ENCODE measurements around the gene IGFBP2. TPM values are rescaled to one million over a fixed set of nuclear protein-coding genes. Genes with fewer than 3 reads are reported as not detected.

IGFBP2 gene
- total and polyA plus RNA-seq, 4 donors: 88.8 to 1,119 (median 352) TPM

DNA sequence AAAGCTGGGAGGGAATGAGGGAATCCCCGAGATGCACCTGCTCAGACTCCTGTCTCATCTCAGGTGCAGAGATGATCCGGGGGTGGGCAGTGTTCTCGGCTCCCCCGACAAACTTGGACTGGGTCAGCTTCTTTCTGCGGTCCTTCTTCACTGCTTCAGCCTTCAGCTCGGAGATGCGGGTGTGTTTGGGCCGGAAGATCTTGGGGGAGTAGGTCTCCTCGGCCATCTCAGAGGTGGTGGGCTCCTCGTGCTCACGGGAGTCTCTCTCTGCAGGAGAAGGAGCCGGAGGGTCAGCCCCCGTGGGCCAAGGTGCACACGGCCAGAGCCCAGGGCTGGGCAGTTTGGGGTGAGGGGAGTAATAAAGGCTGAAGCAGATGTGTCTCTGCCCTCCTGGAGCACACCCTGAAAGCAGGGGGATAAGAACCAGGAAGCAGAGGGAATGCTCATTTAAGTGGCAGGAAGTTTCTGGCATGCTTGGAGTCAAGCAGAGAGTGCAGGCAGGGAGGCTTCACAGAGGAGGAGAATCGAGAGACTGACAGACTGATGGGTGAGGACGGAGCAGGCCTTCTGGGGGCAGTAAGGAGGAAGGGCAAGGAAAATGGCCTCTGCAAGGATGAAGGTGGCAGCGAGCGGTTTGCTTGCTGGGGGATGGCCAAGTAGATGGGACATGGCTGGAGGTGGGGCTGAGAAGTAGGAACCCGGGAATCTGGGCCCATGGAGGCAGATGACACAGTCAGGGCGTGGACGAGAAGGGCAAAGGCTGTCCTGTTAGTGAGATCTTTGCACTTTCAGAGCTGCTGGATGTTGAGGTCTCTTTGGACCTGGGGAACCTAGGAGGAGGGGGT lies 45.8 kb downstream of the IGFBP2 start:
- Histone ChIP-seq H3K9me3 (ENCODE audit: control insufficient read depth in 4 of 4, low read length in 3 of 4) (no peaks in the 10 kb centered on the region), H3K9ac (ENCODE audit: low read depth in 1 of 2, low read length in 2 of 2) (no peak overlapping the region), H3K36me3 (ENCODE audit: control insufficient read depth in 4 of 4, insufficient read depth in 3 of 4, low read depth in 1 of 4, low read length in 3 of 4) (no peaks in the 10 kb centered on the region), H3K27me3 (ENCODE audit: control insufficient read depth in 4 of 4, insufficient read depth in 4 of 4, low read length in 3 of 4) (no peaks in the 10 kb centered on the region), H3K4me1 (ENCODE audit: control insufficient read depth in 4 of 4, insufficient read depth in 4 of 4, low read length in 3 of 4) (peaks cover 0 to under 1% (median 0%) of the 10 kb centered on the region in 4 donors), H3K27ac (ENCODE audit: low read depth in 1 of 2, low read length in 2 of 2) (no peak overlapping the region), H3K4me3 (ENCODE audit: low read depth in 1 of 3, low read length in 3 of 3) (no peak overlapping the region)
- DNase-seq (ENCODE audit: low spot score): no peak
- WGBS: 86% methylated on average over 21 of the region's 21 CpGs
- no peak for TF ChIP-seq SP1 (IDR thresholded peaks at IDR 0.05)
- TF ChIP-seq, protein P1, sequence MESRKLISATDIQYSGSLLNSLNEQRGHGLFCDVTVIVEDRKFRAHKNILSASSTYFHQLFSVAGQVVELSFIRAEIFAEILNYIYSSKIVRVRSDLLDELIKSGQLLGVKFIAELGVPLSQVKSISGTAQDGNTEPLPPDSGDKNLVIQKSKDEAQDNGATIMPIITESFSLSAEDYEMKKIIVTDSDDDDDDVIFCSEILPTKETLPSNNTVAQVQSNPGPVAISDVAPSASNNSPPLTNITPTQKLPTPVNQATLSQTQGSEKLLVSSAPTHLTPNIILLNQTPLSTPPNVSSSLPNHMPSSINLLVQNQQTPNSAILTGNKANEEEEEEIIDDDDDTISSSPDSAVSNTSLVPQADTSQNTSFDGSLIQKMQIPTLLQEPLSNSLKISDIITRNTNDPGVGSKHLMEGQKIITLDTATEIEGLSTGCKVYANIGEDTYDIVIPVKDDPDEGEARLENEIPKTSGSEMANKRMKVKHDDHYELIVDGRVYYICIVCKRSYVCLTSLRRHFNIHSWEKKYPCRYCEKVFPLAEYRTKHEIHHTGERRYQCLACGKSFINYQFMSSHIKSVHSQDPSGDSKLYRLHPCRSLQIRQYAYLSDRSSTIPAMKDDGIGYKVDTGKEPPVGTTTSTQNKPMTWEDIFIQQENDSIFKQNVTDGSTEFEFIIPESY (IDR thresholded peaks at IDR 0.05): no peak
- TF ChIP-seq YY1 (IDR thresholded peaks at IDR 0.05): no peak
- TF ChIP-seq, protein P2, sequence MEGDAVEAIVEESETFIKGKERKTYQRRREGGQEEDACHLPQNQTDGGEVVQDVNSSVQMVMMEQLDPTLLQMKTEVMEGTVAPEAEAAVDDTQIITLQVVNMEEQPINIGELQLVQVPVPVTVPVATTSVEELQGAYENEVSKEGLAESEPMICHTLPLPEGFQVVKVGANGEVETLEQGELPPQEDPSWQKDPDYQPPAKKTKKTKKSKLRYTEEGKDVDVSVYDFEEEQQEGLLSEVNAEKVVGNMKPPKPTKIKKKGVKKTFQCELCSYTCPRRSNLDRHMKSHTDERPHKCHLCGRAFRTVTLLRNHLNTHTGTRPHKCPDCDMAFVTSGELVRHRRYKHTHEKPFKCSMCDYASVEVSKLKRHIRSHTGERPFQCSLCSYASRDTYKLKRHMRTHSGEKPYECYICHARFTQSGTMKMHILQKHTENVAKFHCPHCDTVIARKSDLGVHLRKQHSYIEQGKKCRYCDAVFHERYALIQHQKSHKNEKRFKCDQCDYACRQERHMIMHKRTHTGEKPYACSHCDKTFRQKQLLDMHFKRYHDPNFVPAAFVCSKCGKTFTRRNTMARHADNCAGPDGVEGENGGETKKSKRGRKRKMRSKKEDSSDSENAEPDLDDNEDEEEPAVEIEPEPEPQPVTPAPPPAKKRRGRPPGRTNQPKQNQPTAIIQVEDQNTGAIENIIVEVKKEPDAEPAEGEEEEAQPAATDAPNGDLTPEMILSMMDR (IDR thresholded peaks at IDR 0.05; ENCODE audit: low read depth, low read length, missing input control): no peak
- no peak for TF ChIP-seq JUND (IDR thresholded peaks at IDR 0.05)
- TF ChIP-seq RAD21 (IDR thresholded peaks at IDR 0.05): no peak
- TF ChIP-seq FOXA2 (IDR thresholded peaks at IDR 0.05): no peak
- TF ChIP-seq EGR1 (IDR thresholded peaks at IDR 0.05; ENCODE audit: low read depth in 2 of 2): no peak
- no peak for TF ChIP-seq GABPA (IDR thresholded peaks at IDR 0.05 in 1 of 2, conservative IDR thresholded peaks at IDR 0.05 in 1 of 2)
- no peak for TF ChIP-seq TAF1 (conservative IDR thresholded peaks at IDR 0.05)
- TF ChIP-seq, protein P3, sequence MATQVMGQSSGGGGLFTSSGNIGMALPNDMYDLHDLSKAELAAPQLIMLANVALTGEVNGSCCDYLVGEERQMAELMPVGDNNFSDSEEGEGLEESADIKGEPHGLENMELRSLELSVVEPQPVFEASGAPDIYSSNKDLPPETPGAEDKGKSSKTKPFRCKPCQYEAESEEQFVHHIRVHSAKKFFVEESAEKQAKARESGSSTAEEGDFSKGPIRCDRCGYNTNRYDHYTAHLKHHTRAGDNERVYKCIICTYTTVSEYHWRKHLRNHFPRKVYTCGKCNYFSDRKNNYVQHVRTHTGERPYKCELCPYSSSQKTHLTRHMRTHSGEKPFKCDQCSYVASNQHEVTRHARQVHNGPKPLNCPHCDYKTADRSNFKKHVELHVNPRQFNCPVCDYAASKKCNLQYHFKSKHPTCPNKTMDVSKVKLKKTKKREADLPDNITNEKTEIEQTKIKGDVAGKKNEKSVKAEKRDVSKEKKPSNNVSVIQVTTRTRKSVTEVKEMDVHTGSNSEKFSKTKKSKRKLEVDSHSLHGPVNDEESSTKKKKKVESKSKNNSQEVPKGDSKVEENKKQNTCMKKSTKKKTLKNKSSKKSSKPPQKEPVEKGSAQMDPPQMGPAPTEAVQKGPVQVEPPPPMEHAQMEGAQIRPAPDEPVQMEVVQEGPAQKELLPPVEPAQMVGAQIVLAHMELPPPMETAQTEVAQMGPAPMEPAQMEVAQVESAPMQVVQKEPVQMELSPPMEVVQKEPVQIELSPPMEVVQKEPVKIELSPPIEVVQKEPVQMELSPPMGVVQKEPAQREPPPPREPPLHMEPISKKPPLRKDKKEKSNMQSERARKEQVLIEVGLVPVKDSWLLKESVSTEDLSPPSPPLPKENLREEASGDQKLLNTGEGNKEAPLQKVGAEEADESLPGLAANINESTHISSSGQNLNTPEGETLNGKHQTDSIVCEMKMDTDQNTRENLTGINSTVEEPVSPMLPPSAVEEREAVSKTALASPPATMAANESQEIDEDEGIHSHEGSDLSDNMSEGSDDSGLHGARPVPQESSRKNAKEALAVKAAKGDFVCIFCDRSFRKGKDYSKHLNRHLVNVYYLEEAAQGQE (IDR thresholded peaks at IDR 0.05): no peak
- no peak for TF ChIP-seq NR2F2 (IDR thresholded peaks at IDR 0.05)
- no peak for TF ChIP-seq RXRA (IDR thresholded peaks at IDR 0.05)
- no peak for TF ChIP-seq HNF4G (IDR thresholded peaks at IDR 0.05)
- no peak for TF ChIP-seq FOXA1 (IDR thresholded peaks at IDR 0.05)
- TF ChIP-seq, protein P4, sequence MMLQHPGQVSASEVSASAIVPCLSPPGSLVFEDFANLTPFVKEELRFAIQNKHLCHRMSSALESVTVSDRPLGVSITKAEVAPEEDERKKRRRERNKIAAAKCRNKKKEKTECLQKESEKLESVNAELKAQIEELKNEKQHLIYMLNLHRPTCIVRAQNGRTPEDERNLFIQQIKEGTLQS (IDR thresholded peaks at IDR 0.05): no peak
- TF ChIP-seq HNF4A (conservative IDR thresholded peaks at IDR 0.05): no peak
